ENCODE measurements around the gene POLN.
"Not testable (repeated sequence)": the region's sequence is repeated elsewhere in the genome, so short reads cannot be mapped to it uniquely, and the experiment has no call there.

The POLN gene

DNA sequence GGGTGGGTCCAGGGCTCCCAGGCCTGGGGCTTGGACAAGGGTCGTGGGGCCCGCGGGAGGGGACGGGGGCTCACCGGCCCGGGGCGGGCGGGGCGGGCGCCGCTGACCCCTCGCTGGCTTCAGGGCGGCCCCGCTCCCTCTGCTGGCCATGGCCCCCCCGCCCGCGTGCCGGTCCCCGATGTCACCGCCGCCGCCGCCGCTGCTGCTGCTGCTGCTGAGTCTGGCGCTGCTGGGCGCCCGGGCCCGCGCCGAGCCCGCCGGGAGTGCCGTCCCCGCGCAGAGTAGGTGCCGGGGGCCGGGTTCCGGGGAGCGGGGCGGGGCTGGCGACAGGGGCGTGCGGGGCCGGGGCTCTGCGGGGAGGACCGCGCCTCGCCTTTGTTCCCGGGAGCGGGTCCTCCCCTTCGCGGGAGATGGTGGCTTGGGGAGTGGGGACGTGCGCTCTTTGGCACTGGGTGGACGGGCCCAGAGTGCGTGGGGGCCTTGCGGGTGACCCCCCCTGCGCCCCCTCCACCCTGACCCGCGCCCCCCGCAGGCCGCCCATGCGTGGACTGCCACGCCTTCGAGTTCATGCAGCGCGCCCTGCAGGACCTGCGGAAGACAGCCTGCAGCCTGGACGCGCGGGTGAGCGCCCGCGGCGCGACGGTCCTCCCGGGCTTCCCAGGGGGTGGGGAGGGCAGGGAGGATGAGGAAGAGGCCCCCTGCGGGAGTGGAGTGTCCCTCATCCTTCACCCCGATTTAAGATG is 199.5 kb downstream of the POLN start:
- in situ Hi-C loops (cut with HindIII; ENCODE audit: low pct_ligation_motif_present, low sequenced_read_pairs), result no loop called here
- Histone ChIP-seq H3K36me3 (replicated peaks) (no peaks in the 10 kb centered on the region), H3K27ac (no peak overlapping the region), H3K27me3 (replicated peaks) (peaks cover 16% of the 10 kb centered on the region), H3K4me3 (ENCODE audit: low read depth, low read length) (peak overlapping the region; percentile 73)
- TF ChIP-seq, protein P1, sequence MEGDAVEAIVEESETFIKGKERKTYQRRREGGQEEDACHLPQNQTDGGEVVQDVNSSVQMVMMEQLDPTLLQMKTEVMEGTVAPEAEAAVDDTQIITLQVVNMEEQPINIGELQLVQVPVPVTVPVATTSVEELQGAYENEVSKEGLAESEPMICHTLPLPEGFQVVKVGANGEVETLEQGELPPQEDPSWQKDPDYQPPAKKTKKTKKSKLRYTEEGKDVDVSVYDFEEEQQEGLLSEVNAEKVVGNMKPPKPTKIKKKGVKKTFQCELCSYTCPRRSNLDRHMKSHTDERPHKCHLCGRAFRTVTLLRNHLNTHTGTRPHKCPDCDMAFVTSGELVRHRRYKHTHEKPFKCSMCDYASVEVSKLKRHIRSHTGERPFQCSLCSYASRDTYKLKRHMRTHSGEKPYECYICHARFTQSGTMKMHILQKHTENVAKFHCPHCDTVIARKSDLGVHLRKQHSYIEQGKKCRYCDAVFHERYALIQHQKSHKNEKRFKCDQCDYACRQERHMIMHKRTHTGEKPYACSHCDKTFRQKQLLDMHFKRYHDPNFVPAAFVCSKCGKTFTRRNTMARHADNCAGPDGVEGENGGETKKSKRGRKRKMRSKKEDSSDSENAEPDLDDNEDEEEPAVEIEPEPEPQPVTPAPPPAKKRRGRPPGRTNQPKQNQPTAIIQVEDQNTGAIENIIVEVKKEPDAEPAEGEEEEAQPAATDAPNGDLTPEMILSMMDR (IDR thresholded peaks at IDR 0.05; ENCODE audit: low read depth, low read length, missing control alignments), result no peak
- DNase-seq, result no peak

DNA sequence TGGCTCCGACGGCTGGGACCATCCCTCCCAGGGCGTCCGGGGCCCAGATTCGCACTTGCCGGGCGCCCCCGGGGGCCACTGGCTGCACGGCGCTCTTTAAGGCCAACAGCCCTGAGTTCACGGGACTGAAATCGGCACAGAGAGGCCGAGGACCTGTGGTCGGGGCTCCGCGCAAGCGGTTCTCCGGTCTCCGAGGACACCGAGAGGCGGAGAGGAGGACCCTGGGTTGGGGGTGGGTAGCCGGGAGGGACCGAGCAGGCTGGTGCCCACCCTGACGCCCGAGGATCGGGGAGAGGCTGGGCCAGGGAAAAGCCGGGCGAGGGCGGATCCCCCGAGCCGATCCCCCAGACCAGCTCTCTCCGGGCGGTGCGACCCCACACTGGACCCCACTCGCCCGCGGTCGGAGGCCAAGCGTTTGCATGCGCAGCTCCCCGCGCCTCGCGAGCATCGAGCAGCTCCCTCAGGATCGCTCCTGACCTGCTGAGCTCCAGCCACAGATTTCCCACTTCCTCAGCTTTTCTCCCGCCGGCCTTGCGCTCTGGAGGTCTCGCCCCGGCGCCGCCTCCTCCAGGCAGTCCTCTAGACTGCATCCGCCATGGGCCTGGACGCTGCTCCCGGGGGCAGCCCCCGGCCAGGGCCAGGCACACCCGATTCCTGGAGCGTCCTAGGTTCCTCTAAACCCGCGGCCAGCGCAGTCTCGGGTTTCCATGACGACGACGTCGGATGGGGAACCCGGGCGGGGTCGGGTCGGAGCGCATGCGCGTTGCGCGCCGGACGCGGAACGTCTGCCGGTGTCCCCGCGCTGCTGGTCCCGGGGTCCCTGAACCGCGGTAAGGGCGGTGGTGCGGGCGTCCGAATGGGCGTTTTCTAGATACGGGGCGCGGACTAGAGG is 200.4 kb downstream of the POLN start:
- TF ChIP-seq, protein P1 (IDR thresholded peaks at IDR 0.05; ENCODE audit: low read depth, low read length, missing control alignments), result no peak
- H3K4me3 ChIP-seq (ENCODE audit: low read depth, low read length), result peak overlapping the region; percentile 73
- peak; percentile 58 for DNase-seq
- no peaks in the 10 kb centered on the region for H3K36me3 ChIP-seq (replicated peaks)
- H3K27me3 ChIP-seq (replicated peaks), result peaks cover 14% of the 10 kb centered on the region
- in situ Hi-C loops (cut with HindIII; ENCODE audit: low pct_ligation_motif_present, low sequenced_read_pairs), result no loop called here
- H3K27ac ChIP-seq, result no peak overlapping the region

DNA sequence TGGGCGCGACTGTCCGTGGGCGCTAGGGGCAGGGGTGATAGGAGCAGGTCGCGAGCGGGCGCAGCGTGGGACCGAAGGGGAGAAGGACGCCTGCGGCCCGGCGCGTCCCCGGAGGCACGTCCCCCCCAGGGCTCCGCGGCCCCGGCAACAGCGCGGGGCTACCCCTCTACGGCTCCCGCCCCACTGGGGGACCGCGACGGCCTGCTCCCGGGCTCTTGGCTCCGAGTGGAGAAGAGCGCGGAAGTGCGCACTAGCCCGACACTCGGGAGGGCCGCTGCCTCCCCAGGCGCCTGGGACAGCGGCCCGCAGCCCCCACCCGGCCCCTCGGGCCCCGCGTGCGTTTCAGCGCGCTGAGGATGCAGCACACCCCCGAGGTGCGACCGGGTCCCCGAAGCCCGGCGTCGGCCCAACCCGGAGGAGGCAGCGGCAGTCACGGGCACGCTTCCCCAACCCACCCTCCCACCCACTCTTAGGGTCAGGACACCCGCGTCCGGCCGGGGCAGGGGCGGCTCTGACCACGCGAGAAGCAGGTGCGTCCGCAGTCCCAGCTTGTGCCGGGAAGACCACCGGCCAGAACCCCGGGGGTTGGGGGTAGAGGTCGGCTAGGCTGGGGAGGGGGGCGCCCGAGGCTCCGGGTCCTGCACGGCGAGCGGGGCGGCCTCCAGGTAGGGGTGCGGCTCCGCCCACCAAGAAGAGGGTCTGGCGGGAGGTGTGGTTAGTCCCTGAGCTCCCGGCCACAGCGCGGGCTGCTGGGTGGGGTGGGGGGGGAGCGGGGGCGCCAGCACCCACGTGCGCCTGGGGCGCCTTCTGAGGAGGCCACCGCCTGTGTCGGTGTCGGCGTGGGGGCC is 201.3 kb downstream of the POLN start:
- no peak for DNase-seq

DNA sequence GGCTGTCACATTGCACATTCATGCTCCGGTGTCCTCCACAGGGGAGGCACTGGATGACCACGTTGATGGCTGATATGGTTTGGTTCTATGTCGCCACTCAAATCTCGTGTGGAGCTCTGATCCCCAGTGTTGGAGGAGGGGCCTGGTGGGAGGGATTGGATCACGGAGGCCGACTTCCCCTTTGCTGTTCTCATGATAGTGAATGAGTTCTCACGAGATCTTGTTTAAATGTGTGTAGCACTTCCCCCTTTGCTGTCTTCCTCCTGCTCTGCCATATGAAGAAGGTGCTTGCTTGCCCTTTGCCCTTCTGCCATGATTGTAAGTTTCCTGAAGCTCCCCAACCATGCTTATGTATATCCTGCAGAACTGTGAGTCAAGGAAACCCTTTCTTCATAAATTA is 205.1 kb downstream of the POLN start:
- no peak for DNase-seq
- TF ChIP-seq, protein P1 (IDR thresholded peaks at IDR 0.05; ENCODE audit: low read depth, low read length, missing control alignments), result no peak
- Histone ChIP-seq H3K4me3 (ENCODE audit: low read depth, low read length) (no peak overlapping the region), H3K36me3 (replicated peaks) (no peaks in the 10 kb centered on the region), H3K27me3 (replicated peaks) (peaks cover 17% of the 10 kb centered on the region), H3K27ac (no peak overlapping the region)
- in situ Hi-C loops (cut with HindIII; ENCODE audit: low pct_ligation_motif_present, low sequenced_read_pairs), result no loop called here

More for the DNA sequence above, 201.3 kb downstream of the POLN start:
- peaks cover 14% of the 10 kb centered on the region for H3K27me3 ChIP-seq (replicated peaks)
- in situ Hi-C loops (cut with HindIII; ENCODE audit: low pct_ligation_motif_present, low sequenced_read_pairs), result no loop called here
- H3K36me3 ChIP-seq (replicated peaks), result no peaks in the 10 kb centered on the region
- H3K4me3 ChIP-seq (ENCODE audit: low read depth, low read length), result peak overlapping the region; percentile 73
- H3K27ac ChIP-seq, result no peak overlapping the region
- TF ChIP-seq, protein P1 (IDR thresholded peaks at IDR 0.05; ENCODE audit: low read depth, low read length, missing control alignments), result no peak

DNA sequence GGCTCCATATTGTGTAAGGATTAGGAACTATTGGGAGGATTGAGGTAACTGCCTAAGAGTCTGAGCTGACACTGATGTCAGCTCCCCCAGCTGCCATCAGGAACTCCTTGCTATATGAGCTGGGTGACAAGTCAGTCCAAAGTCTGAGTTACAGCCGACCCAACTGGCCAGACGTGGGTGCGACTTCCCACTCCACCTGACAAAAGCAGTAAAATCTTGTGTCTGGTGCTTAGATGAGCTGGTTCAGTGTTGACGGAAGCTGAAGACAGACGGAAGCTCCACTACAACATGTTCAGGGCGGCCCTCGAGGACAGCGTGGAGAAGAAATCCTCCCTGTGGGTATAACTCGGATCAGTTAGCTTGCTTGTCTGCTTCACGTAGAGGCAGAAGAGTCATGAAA is 205.6 kb downstream of the POLN start:
- no peak overlapping the region for H3K4me3 ChIP-seq (ENCODE audit: low read depth, low read length)
- TF ChIP-seq, protein P1 (IDR thresholded peaks at IDR 0.05; ENCODE audit: low read depth, low read length, missing control alignments), result no peak
- H3K27me3 ChIP-seq (replicated peaks), result peaks cover 15% of the 10 kb centered on the region
- in situ Hi-C loops (cut with HindIII; ENCODE audit: low pct_ligation_motif_present, low sequenced_read_pairs), result no loop called here
- no peak for DNase-seq
- no peak overlapping the region for H3K27ac ChIP-seq
- no peaks in the 10 kb centered on the region for H3K36me3 ChIP-seq (replicated peaks)

DNA sequence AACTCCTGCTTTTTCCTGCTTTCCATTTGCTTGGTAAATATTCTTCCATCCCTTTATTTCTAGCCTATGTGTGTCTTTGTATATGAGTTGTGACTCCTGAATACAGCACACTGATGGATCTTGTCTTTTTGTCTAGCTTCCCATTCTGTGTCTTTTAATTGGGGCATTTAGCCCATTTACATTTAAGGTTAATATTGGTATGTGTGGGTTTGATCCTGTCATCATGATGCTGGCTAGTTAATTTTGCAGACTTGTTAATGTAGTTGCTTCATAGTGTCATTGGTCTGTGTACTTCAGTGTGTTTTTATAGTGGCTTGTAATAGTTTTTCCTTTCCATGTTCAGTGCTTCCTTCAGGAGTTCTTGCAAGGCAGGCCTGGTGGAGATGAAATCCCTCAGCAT is 210.8 kb downstream of the POLN start:
- DNase-seq; H3K27ac ChIP-seq; in situ Hi-C loops (cut with HindIII; ENCODE audit: low pct_ligation_motif_present, low sequenced_read_pairs); H3K36me3 ChIP-seq (replicated peaks); H3K4me3 ChIP-seq (ENCODE audit: low read depth, low read length); H3K27me3 ChIP-seq (replicated peaks): not testable (repeated sequence)

DNA sequence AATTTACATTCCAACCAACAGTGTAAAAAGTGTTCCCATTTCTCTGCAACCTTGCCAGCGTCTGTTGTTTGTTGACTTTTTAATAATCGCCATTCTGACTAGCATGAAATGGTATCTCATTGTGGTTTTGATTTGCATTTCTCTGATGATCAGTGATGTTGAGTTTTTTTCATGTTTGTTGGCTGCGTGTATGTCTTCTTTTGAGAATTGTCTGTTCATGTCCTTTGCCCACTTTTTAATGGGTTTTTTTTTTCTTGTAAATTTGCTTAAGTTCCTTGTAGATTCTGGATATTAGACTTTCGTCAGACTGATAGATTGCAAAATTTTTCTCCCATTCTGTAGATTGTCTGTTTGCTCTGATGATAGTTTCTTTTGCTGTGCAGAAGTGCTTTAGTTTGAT is 214.8 kb downstream of the POLN start:
- H3K27me3 ChIP-seq (replicated peaks); DNase-seq; H3K4me3 ChIP-seq (ENCODE audit: low read depth, low read length); in situ Hi-C loops (cut with HindIII; ENCODE audit: low pct_ligation_motif_present, low sequenced_read_pairs); H3K27ac ChIP-seq; H3K36me3 ChIP-seq (replicated peaks): not testable (repeated sequence)

All from brain microvascular endothelial cell (primary cell).